ENCODE data around the gene NDRG3.
"Not testable (repeated sequence)": the region's sequence is repeated elsewhere in the genome, so short reads cannot be mapped to it uniquely, and the experiment has no call there.

The NDRG3 gene

DNA sequence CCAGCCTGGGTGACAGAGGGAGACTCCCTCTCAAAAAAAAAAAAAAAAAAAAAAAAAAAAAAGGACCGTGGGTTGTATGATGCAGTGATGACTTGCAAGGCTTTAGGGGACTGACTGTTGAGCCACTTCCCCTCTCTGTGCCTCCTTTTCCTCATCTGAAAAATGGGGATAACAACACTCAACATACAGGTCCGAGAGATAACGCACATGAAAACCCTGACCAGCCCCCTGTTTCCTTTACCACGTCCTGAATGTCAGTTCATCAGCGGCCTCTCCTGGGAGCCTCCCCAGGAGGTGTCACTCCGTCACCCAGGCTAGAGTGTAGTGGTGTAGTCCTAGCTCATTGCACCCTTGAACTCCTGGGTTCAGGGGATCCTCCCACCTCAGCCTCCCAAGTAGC is 103.8 kb downstream of the NDRG3 start:
- DNase-seq = no peak

DNA sequence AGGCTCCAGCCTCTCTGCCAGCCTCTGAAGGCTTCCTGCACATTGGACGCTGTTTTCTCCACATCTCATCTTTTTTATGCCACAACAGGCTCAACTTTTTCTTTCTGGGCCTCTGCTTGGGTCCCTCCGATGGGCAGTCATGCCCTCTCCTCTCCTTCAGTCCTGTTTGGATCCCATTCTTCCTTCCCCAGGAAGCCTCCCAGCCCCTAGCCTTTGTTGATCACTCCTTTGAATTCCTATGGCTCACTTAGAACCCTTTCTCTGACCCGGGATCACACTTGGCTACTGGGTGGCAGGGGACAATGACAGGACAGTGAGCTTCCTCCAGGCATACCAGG is 104.4 kb downstream of the NDRG3 start:
- DNase-seq = no peak

DNA sequence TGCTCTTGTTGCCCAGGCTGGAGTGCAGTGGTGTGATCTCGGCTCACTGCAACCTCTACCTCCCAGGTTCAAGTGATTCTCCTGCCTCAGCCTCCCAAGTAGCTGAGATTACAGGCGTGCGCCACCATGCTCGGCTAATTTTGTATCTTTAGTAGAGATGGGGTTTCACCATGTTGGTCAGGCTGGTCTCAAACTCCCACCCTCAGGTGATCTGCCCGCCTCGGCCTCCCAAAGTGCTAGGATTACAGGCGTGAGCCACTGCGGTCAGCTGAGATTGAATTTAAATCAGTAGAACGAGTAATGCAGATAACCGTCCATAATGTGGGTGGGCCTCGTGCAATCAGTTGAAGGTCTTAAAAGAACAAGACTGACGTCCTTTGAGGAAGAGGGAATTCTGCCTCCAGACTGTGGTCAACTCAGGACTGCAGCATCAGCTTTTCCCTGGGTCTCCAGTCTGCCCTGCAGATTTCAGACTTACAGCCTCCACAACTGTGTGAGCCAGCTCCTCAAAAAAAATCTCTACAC is 107.0 kb downstream of the NDRG3 start:
- DNase-seq = not testable (repeated sequence)

DNA sequence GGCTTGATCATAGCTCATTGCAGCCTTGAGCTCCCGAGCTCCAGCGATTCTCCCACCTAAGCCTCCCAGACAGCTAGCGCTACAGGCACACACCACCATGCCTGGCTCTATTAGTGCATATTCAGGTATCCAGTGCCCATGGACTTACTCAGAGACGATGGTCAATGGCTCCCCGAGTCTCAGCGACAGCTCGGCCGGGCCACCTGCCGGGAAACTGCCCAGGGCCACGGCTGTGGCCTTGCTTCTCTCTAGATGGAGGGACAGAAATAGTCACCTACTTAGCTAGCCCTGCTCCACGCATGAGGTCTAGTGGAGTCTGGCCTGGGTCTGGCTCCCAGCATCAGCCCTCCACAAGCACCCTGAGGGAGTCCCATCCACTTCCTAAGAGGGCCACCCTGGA is 111.5 kb downstream of the NDRG3 start:
- DNase-seq = no peak

DNA sequence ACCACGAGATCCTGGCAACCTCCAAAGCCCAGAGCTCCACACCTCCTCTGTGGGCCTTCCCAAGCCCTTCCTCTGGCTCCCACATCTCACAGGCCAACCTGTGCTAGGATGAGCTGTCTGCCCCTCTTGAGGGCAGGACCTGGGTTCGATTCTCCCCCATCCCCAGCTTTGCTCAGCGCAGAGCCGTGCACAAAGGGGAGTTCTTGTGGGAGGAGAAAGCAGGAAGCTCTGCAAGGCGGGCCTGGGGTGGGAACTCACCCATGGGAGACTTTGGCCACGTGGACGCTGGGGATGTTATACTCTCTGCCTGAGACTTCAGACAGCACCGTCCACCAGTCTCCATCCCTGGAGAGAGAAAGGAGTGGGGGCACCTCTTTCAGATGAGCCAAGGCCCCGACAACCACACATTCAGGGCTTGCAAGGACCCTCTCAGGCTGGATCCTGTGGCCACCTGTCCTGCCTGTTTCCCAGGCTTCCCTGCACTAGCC is 112.6 kb downstream of the NDRG3 start:
- DNase-seq = no peak

DNA sequence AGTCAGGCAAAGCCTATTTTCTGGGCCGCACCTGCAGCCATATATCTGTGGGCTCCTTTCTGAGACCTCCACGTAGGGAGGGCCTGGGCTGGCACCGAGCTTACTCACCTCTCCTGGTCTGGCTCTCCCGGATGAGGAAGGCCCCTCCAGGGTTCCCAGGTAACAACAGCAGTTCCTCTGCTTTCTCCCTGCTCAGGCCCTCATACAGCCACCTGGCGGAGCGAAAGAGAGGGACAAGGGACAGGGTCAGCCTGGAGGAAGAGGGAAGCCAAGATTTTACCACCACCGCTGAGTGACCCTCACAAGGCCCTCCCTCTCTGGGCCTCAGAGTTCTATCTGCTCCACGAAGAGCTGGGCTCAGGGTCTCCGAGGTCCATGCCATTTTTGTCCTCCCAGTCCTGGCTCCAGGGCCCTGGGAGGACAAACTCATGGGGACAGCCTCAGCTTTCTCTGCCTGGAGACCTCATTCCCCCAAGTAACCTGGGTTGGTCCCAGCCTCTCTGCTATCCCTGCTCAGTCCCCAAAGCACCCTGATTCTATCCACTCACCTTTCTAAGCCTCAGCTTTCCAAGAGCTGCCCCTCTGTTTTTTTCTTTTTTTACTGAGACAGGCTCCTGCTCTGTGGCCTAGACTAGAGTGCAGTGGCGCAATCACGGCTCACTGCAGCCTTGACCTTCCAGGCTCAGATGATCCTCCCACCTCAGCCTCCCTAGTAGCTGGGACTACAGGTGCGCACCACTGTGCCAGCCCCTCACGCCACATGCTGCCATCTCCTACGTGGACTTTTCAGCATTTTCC is 113.2 kb downstream of the NDRG3 start:
- DNase-seq = no peak

DNA sequence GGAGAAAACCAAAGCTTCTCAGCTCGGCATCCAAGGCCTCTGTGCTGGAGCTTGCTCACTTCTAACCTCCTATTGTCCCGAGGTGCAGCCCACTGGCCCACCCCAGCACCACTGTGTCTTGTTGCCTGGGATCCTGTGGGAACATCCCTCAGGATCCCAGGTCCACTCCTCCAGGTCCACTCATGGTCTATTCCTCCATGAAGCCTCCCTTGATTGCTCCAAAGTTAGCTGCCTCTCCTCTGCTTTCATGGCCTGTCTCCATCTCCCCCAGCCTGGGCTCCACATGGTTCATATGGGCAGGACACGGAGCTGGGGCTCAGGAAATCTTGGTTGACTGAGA is 113.8 kb downstream of the NDRG3 start:
- no peak for DNase-seq

DNA sequence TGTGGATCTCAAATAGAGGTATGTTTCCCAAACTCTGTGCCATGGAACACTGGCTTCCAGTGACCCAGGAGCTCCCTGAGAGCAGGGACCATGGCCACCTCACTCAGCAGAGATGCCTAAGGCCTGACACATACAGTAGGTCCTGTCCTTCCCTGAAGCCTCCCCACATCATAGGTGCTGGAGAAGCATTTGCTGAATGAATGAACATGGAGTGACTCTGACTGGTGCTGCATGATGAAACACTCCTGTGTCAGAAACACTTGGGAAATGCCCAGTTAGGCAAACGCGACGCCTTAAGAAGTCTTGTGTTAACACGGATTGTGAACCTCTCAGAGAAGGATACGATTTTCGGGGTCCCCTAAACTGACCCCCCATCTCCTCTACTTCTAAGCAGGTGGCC is 114.2 kb downstream of the NDRG3 start:
- DNase-seq = no peak

DNA sequence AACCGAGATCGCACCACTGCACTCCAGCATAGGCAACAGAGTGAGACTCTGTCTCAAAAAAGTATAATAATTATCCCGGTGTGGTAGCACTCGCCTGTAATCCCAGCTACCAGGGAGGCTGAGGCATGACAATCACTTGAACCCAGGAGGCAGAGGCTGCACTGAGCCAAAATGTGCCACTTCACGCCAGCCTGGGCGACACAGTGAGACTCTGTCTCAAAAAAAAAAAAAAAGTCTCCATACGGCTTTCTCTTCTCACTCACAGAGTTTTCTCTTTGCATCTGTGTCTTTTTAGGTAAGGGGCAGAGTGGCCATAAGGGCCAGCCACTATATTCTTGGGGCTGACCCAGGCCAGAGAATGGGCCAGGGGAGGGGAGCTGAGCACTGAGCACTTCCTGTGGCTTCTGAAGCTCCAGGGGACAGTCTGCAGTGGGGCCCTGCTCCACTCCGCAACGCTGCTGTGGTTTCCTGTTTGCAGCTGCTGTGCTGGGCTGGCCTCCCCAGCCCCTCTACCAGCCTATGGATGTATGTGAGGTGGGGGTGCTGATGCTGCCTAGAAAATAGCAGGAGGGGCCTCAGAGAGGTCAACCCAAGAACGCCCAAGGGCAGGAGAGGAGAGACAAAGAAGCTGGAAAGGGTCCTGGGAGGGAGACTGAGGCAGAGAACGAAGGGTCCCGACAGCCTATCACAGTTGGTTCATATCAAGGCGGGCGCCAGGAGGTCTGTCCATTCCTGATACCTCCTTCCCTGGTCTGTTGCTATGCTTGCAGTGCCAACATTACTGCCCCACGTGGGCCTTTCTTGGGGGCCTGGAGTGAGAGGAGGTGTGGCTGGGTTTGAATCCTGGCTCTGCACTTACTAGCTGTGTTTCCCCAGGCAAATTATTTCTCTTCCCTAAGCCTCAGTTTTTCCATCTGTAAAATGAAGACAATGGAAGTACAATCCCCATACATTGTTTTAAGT is 115.9 kb downstream of the NDRG3 start:
- DNase-seq = peak; percentile 8

DNA sequence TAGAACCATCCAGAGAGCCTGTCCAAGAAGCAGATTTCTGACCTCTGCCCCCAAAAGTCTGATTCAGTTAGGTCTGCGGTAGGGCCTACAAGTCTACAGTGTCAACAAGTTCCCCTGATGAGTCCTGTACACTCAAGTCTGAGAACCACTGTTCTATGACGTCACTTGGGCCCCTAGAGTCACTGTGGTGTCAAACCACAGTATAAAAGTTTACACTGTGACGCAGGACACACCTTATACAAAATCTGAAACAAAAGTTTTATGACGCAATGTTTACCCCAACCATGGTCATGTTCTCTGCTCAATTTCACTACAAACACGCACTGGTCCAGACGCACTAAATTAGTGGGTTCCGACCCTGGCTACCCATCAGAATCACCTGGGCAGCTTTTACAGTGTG is 117.8 kb downstream of the NDRG3 start:
- DNase-seq = no peak

DNA sequence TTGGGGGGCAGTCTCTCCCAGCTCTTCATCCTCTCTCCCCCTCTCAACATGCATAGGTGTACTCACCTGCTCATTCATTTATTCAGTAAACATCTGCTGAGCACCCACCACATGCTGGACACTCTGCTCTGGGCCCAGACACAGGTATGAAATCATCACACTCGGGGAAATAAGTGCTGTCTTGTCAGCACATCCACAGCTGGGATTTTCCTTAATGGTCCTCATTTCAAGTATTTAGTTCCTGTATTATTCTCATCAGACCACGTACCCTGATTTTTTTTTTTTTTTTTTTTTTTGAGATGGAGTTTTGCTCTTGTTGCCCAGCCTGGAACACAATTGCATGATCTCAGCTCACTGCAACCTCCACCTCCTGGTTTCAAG is 121.0 kb downstream of the NDRG3 start:
- no peak for DNase-seq

DNA sequence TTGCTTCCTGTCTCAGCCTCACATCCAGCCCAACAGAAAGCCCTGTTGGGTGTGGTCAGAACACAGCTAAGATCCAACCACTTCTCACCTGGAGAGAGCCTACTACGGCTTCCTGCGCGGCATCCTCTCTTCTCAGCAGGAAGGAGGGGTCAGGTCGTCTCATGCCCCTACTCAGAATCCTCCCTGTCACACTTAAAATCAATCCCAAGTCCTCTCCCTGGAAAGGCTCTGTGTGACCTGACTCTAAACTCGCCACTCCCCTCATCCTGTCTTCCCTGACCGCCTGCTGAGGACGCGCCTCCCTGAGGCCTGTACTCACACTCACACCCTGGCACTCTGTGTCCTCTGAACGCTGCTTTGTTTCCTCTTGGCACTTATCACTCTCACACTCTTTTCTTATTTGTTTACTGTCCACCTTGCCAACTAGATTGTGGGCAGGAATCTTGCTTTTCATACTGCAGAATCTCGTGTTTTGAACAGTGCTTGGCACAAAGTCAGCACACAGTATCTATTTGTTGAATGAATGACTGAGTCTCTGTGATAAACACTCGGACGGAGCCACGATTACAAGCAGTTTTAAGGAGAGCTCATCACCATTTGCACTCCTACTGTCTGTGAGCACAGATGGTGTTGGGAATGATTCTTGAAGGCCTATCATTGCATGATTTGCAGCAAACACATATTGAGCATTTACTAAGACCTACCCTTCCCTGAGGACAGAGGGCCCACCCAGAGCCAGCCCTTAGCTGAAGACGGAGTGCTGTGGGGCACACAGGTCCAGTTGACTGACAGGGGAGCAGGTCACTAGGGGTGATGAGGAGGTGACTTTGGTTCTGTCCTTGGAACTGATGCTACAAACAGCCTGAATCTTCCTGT is 121.6 kb downstream of the NDRG3 start:
- no peak for DNase-seq

DNA sequence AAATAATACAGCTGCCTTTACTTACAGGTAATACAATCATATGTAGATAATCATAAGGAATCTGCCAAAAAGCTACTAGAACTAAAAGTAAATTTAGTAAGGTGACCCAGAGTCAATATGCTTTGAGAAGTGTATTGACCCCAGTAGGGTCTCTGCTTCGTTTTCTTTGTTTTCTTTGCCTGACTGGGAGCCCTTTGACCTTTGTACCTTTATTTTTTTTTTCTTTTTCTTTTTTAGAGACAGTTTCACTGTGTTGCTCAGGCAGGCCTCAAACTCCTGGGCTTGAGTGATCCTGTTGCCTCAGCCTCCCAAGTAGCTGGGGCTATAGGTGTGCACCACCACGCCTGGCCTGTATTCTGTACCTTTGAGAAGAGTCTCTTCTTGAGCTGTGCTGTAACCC is 122.4 kb downstream of the NDRG3 start:
- no peak for DNase-seq

DNA sequence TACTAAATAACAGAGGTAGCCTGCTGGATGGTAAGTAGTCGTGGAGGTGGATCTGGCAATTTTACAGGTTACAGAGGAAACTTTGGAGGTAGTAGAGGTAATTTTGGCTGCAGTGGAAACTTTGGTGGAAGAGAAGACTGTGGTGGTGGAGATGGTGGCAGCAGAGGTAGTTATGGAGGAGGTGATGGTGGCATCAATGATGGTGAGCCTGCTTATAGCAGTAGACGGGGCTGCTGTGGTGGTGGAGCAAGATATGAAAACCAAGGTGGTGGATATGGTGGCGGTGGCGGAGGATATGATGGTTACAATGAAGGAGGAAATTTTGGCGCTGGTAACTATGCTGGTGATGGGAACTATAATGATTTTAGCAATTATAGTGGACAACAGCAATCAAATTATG is 125.0 kb downstream of the NDRG3 start:
- DNase-seq = no peak

DNA sequence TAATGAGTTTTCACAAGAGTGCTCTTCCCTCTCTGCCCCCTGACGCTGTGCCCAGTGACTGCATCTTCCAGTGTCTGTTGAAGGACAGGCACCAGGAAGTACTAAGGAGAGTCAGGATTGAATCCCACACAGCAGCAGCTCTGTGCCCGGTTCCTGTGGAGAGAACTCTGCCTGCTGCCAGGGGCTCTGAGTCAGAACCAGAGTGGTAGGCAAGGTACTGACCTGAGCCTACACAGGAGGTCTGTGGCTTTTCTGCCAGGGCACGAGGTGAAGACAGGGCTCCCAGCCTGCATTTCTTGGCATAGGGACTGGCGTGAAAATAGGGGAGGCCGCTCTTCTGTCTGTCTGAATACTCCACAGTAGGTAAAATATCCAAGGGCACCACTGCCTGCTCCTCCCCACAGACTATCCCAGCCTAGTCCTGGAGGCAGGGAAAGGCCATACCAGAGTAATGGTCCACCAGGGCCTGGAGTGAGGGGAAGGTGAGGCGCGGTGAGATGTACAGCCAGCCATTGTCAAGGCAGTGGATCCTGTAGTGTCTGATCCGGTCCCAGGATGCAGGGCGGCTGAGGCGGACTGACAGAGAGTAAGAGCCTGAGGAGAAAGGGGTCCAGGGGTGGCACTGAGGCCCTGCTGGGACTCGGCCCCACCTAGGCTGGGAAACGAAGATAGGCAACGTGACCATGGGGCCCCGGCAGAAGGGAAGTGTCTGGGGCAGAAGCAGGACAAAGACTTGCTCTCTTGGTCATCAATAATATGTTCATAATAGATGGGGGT is 130.9 kb downstream of the NDRG3 start:
- DNase-seq = no peak

DNA sequence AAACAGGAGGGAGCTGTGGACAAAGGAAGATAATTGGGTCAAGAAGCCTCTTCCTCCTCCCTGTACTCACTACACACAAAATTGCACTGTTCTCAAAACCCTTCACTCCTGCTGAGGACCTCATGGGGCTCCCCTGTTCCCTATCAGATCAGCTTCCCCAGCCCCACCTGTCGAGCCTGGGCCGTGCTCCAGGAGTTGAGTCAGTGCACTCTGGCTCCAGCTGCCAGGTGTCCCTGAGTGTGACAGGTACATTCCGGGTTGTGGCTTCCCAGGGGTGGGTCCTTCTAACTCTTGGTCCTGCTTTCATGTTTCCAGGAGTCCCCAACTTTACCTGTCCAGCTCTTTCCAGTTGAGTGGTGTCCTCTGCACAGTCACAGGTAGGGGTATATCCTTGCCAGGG is 131.9 kb downstream of the NDRG3 start:
- DNase-seq = no peak

DNA sequence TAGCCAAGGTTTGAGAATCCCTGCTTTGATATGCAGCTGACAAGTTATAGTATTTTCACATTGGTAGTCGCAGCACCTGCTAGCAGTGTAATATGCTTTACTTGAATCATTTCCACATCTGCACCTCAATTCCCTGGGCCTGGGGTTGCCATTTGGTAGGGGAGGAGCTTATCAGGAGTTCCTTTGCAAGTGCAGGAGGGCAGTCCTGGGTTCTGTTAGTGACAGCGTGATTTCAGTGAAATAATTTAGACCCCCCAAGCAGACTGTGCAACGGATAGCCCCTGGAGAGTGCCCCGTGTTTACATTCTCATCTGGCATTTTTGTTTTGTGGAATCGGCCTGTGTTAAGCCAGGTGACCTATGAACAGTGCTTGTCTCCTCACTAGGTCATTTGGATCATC is 134.3 kb downstream of the NDRG3 start:
- DNase-seq = no peak

DNA sequence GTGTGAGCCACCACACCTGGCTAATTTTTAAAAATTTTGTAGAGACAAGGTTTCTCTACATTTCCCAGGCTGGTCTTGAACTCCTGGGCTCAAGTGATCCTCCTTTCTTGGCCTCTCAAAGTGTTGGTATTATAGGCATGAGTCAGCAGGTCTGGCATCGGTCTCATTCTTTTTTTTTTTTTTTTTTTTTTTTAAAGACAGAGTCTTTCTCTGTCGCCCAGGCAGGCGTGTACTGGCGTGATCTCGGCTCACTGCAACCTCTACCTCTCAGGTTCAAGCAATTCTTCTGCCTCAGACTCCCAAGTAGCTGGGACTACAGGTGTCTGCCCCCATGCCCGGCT is 137.5 kb downstream of the NDRG3 start:
- not testable (repeated sequence) for DNase-seq

DNA sequence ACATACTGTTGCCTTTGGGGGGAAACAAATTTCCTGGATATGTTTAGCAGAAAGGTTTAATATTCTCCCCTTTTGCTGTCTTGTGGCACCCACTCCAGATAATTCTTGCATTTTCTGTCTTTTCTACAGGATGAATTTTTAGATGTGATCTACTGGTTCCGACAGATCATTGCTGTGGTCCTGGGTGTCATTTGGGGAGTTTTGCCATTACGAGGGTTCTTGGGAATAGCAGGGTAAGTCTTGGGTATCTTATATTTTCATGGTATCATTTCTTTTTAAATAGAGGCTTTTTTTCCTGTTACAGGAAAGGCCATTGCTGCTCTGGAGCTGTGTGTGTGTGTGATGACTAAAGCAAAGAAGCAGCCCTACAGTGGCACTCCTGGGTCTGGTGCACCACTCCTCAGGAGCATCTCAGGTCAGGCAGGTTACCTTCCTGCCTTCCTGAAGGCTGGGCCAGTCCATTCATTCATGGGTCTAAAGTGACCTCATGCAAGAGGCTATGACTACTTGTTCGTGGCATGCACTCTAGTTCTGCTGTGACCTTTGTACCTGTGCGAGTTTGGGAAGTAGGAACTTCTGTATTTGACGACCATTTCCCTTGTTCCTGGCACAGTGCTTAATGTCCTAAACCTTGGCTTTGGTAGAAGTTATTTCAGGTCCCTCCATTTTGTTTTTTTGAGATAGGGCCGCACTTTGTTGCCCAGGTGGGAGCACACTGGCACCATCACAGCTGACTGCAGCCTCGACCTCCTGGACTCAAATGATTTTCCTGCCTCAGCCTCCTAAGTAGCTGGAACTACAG is 138.1 kb downstream of the NDRG3 start:
- DNase-seq = no peak

DNA sequence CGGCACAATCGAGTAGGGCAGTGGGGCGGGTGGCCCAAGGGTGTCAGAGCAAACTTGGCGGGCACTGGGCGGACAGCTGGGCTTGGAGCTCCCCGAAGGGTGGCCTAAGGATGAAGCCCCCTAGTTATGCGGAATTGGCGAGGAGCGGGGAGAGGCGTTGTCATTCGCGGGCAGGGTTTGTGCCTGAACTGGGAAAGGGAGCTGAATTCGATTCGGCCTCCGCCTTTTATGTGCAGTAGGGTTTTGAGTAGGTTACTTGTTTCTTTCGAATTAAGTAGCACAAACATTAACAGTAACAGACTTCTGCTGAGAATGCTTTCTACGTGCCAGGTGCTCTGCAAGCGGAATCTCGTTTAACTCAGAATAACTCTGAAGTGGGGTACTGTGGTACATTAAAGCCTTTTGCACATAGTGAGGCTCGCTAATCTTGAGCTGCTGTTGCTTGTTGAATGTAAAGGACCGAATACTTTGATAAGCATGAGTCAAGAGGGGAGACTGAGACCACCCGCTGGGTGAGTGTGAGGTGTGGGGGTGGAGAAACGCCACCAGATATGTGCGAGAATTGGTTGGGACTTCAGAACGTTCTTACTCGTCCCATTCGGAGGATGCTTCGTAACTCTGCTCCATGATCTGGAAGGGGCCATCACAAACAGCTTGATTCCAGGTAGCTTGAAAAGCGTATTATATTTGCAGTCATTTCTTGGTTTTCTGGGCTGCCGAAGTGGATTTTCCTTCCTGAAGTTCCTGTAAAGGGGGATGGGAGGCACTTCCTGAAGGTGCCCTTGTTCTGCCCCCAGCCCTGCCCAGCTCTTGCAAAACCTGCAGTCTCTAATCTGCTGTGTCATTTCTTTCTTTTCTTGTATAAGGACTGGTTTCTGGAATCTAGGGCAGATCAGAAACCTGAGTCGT is 139.5 kb downstream of the NDRG3 start:
- DNase-seq = no peak

Data from effector CD4-positive, alpha-beta T cell (primary cell).